Measurements from ENCODE around the gene POU1F1.

DNA sequence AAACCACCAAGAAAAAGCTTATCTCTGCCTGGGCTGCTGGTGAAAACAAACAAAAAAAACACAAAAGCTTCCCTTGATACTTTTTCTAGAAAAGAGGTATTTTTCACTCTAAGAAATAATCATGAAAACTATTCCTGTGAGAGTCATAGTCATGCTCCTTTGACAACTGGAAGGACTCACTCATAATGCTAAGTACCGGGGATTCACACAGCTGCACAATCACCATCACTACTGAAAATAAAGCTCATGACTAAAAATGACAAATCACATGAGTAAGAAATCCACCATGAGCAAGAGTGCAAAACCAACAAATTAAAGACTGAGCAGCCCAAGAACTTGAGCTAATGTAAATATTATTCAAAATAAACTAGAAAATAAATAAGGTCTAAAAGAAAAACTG, 10.6 kb upstream of the POU1F1 start:
- TF ChIP-seq EP300 (IDR thresholded peaks at IDR 0.05; ENCODE audit: borderline replicate concordance), result no peak
- TF ChIP-seq, protein P1, sequence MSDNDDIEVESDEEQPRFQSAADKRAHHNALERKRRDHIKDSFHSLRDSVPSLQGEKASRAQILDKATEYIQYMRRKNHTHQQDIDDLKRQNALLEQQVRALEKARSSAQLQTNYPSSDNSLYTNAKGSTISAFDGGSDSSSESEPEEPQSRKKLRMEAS (IDR thresholded peaks at IDR 0.05), result no peak
- TF ChIP-seq NFIC (IDR thresholded peaks at IDR 0.05), result no peak
- no peak for TF ChIP-seq TEAD4 (IDR thresholded peaks at IDR 0.05)
- TF ChIP-seq RAD21 (IDR thresholded peaks at IDR 0.05; ENCODE audit: low read depth), result no peak
- no peak for TF ChIP-seq CREB1 (IDR thresholded peaks at IDR 0.05; ENCODE audit: low read depth)
- no peak for TF ChIP-seq EGR1 (IDR thresholded peaks at IDR 0.05)
- TF ChIP-seq, protein P2, sequence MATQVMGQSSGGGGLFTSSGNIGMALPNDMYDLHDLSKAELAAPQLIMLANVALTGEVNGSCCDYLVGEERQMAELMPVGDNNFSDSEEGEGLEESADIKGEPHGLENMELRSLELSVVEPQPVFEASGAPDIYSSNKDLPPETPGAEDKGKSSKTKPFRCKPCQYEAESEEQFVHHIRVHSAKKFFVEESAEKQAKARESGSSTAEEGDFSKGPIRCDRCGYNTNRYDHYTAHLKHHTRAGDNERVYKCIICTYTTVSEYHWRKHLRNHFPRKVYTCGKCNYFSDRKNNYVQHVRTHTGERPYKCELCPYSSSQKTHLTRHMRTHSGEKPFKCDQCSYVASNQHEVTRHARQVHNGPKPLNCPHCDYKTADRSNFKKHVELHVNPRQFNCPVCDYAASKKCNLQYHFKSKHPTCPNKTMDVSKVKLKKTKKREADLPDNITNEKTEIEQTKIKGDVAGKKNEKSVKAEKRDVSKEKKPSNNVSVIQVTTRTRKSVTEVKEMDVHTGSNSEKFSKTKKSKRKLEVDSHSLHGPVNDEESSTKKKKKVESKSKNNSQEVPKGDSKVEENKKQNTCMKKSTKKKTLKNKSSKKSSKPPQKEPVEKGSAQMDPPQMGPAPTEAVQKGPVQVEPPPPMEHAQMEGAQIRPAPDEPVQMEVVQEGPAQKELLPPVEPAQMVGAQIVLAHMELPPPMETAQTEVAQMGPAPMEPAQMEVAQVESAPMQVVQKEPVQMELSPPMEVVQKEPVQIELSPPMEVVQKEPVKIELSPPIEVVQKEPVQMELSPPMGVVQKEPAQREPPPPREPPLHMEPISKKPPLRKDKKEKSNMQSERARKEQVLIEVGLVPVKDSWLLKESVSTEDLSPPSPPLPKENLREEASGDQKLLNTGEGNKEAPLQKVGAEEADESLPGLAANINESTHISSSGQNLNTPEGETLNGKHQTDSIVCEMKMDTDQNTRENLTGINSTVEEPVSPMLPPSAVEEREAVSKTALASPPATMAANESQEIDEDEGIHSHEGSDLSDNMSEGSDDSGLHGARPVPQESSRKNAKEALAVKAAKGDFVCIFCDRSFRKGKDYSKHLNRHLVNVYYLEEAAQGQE (IDR thresholded peaks at IDR 0.05; ENCODE audit: low read depth), result no peak
- TF ChIP-seq, protein P3, sequence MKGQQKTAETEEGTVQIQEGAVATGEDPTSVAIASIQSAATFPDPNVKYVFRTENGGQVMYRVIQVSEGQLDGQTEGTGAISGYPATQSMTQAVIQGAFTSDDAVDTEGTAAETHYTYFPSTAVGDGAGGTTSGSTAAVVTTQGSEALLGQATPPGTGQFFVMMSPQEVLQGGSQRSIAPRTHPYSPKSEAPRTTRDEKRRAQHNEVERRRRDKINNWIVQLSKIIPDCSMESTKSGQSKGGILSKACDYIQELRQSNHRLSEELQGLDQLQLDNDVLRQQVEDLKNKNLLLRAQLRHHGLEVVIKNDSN (IDR thresholded peaks at IDR 0.05), result no peak

Data from Ishikawa (cell line).